PFSK-1 (cell line): ENCODE measurements around the gene HSFX3.

Experiments used
- FOXP2 ChIP-seq: optimal IDR thresholded peaks from 2 replicates; pipeline ENCODE3; 2011; ENCODE audit warnings: borderline replicate concordance, control low read depth, inconsistent platforms; ENCODE audit not compliant: insufficient read depth; ENCODE audit errors: extremely low read length, extremely low read depth
- POLR2AphosphoS5 ChIP-seq: IDR thresholded peaks from 2 replicates; pipeline ENCODE4 v1.6.1; 2012; ENCODE audit warnings: low read depth, mild to moderate bottlenecking, control low read depth, low read length, moderate library complexity
- REST ChIP-seq, 2 experiments: IDR thresholded peaks; 2 replicates each; pipeline versions ENCODE4 v1.6.1 to v1.8.0; 2011 to 2012; ENCODE audit warnings: low read depth in 2 of 2, low read length in 2 of 2, control low read depth in 1 of 2, inconsistent platforms in 1 of 2, mild to moderate bottlenecking in 1 of 2, moderate library complexity in 1 of 2; ENCODE audit not compliant: insufficient read depth in 1 of 2
- SIN3A ChIP-seq: IDR thresholded peaks from 2 replicates; pipeline ENCODE4 v1.6.1; 2012; ENCODE audit warnings: mild to moderate bottlenecking, low read length, moderate library complexity, borderline replicate concordance; ENCODE audit not compliant: insufficient read depth
- TAF1 ChIP-seq: IDR thresholded peaks from 2 replicates; pipeline ENCODE4 v1.6.1; 2012; ENCODE audit warnings: low read length, control low read depth, borderline replicate concordance; ENCODE audit not compliant: insufficient read depth

Gene HSFX3

DNA sequence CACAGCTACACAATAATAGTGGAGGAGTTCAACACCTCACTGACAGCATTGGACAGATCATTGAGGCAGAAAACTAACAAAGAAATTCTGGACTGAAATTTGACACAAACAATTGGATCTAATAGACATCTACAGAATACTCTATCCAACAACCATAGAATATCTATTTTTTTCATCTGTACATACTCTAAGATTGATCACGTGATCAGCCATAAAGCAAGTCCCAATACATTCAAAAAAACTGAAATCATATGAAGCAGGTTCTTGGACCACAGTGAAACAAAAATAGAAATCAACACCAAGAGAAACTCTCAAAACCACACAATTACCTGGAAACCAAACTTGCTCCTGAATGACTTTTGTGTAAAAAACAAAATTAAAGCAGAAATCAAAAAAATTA is 32.4 kb downstream of the HSFX3 start:
- TF ChIP-seq TAF1 (no peak), FOXP2 (no peak), REST (IDR thresholded peaks at IDR 0.05; ENCODE audit: insufficient read depth in 1 of 2, low read depth in 2 of 2, low read length in 2 of 2) (no peak), SIN3A (no peak), POLR2AphosphoS5 (no peak)

DNA sequence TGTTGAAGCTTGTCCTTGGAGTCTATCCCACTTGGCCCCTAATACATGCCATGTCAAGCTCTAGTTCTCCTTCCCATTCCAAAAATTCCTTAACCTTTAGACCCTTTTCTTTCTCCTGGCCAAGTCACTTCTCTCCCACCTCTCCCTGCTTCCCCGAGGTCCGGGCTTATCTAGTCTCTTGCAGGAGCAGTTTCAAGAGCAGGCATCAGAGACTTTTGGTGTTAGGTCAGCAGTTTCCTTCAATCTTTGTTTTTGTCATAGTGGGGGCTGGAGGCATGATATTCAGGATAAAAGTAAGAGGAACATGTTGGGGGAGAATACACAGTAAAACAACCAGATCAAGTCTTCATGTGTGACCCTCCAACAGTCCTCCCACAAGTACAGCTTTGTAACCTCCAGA is 33.1 kb downstream of the HSFX3 start:
- TF ChIP-seq REST (IDR thresholded peaks at IDR 0.05; ENCODE audit: insufficient read depth in 1 of 2, low read depth in 2 of 2, low read length in 2 of 2) (no peak), SIN3A (no peak), FOXP2 (no peak), POLR2AphosphoS5 (no peak), TAF1 (no peak)

DNA sequence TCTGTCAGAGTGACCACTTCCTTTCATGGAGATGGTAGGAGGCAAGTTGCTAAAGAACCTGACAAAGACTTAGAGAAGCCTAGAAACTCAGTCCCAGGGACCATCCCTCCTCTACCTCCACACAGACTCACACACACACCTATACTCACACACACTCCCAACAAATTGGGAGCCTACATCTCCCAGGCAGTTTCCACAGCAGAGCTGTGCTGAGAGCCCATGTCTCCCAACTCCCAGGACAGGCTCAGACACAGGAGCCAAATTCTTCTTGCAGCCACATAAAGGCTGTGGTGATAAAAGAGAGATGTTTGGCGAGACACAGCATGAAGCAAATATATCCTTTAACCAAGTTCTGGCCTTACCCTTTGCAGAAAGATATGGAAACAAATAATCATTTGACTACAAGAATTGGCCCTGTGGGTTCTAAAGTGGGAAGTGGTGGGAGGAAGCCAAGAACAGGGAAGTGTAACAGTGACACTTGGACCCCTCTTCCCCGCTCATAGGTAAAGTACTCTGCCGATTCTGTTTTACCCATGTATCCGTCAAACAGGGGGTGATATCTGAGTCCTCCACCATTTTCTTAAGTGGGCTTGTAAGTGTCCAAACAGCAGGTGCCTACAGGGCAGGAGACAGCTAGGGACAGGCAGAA is 33.6 kb downstream of the HSFX3 start:
- TF ChIP-seq POLR2AphosphoS5 (no peak), FOXP2 (no peak), REST (IDR thresholded peaks at IDR 0.05; ENCODE audit: insufficient read depth in 1 of 2, low read depth in 2 of 2, low read length in 2 of 2) (no peak), SIN3A (no peak), TAF1 (no peak)

DNA sequence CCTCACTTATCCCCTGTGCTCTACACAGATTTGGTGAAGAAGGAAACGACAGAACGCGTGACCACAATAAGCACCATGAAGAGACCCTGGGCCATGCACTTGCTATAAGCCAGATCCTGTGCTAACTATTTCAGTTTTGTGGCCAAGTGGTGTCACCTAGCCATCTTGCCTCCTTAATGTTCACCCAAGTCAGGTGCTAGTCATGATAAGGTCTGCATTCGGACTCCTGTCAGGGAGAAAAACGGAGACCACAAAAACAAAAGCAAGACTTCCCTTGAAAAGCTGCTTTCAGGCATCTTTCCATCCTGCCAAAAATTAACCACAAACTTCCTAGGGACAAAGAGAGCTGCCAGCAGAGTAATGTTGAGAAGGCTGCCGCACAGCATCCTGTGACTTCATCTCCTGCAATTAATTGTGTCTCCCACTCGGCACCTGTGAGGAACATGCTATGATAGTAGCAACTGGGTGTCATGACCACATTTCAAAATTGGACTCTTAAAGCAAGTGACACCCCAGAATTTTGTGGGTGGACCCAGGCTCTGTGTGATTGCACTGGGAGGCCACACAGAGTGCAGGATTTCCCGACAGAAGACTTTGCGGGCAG is 35.8 kb downstream of the HSFX3 start:
- TF ChIP-seq SIN3A (no peak), FOXP2 (no peak), REST (IDR thresholded peaks at IDR 0.05; ENCODE audit: insufficient read depth in 1 of 2, low read depth in 2 of 2, low read length in 2 of 2) (no peak), TAF1 (no peak), POLR2AphosphoS5 (no peak)
